Left renal pelvis (tissue), 4 donors: ENCODE measurements around the gene FEM1A. TPM values are rescaled to one million over a fixed set of nuclear protein-coding genes. Genes with fewer than 3 reads are reported as not detected.
"Not testable (repeated sequence)": the region's sequence is repeated elsewhere in the genome, so short reads cannot be mapped to it uniquely, and the experiment has no call there.

Experiments used
- DNase-seq, 4 donors: peaks; one replicate each; pipeline ENCODE4 v3.0.0-alpha.2; 2013; ENCODE audit warnings: low read depth in 4 of 4, low spot score in 3 of 4
- polyA plus RNA-seq, 4 donors: library from polyadenylated mRNA; unstranded; fragments of 120-200 nt; gene quantifications; one replicate each; pipeline ENCODE4 v1.2.1, GENCODE V29; 2013; ENCODE audit not compliant: insufficient read length in 4 of 4

Gene FEM1A
- polyA plus RNA-seq, 4 donors = 1.2 to 2.8 (median 1.8) TPM

- not testable (repeated sequence) for DNase-seq
These were observed 54.4 kb downstream of the FEM1A start for GRCh38 chr19:4845975-4846374.

- DNase-seq = no peak
These were observed 55.8 kb downstream of the FEM1A start for GRCh38 chr19:4847190-4847973.

DNA sequence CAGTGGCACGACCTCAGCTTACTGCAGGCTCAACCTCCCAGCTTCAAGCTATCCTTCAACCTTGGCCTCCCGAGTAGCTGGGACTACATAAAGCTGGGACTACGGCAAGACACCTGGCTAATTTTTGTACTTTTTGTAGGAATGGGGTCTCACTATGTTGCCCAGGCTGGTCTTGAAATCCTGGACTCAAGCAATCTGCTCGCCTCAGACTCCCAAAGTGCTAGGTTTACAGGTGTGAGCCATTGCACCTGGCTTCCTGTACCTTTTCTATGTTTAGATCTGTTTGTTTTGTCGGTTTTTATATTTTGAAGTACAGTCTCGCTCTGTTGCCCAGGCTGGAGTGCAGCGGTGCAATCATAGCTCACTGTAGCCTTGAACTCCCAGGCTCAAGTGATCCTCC, 57.5 kb downstream of the FEM1A start:
- DNase-seq = no peak

Other genes starting within 250 kb of the FEM1A start
- gene SEMA6B, start 232.1 kb upstream of the FEM1A start, polyA plus RNA-seq = 1 to 10 TPM; 2.3 to 5.4 (median 3.7) TPM
- gene TNFAIP8L1, start 152.2 kb upstream of the FEM1A start, polyA plus RNA-seq = 10 to 100 TPM in 2 of 4 donors, 1 to 10 TPM in 2; 9.4 to 15.4 (median 10.8) TPM
- 10 to 100 TPM; 58.8 to 84.5 (median 78.5) TPM for gene MYDGF, start 121.4 kb upstream of the FEM1A start, polyA plus RNA-seq
- gene DPP9, start 67.9 kb upstream of the FEM1A start, polyA plus RNA-seq = 10 to 100 TPM; 17.4 to 26.5 (median 20.8) TPM
- gene TICAM1, start 40.0 kb downstream of the FEM1A start, polyA plus RNA-seq = 1 to 10 TPM; 5.1 to 7.1 (median 5.6) TPM
- 10 to 100 TPM; 37.8 to 55.0 (median 46.1) TPM for gene PLIN3, start 75.9 kb downstream of the FEM1A start, polyA plus RNA-seq
- under 1 TPM in 2 of 4 donors, not detected in 2; 0.08 to 0.09 TPM for gene ARRDC5, start 111.2 kb downstream of the FEM1A start, polyA plus RNA-seq
- gene UHRF1, start 117.8 kb downstream of the FEM1A start, polyA plus RNA-seq = 10 to 100 TPM; 19.0 to 38.3 (median 31.8) TPM
- gene KDM4B, start 177.4 kb downstream of the FEM1A start, polyA plus RNA-seq = 10 to 100 TPM; 18.5 to 28.4 (median 22.4) TPM